Lung (tissue), 12 donors: ENCODE measurements around the gene MSX1. TPM values are rescaled to one million over a fixed set of nuclear protein-coding genes. Genes with fewer than 3 reads are reported as not detected.

Experiments used
- ATAC-seq: fragments of 200-7000 bp; cut with Tn5 transposase; one replicate; pipeline ENCODE4 v1.9.1; 2020; ENCODE audit warnings: moderate number of reproducible peaks; ENCODE audit not compliant: insufficient read depth, low FRiP score
- DNase-seq, 3 donors: peaks; one replicate each; pipeline ENCODE4 v3.0.0-alpha.2; 2013 to 2017
- H3K27ac ChIP-seq, 2 donors: one replicate each; pipeline ENCODE4 v1.5.1; 2013; ENCODE audit warnings: mild to moderate bottlenecking in 2 of 2, moderate library complexity in 2 of 2, control low read depth in 1 of 2, inconsistent platforms in 1 of 2, low read depth in 1 of 2, low read length in 1 of 2
- H3K27me3 ChIP-seq, 3 donors: one replicate each; pipeline ENCODE4 v1.5.1; 2013; ENCODE audit warnings: low read length in 2 of 3; ENCODE audit not compliant: control insufficient read depth in 3 of 3, insufficient read depth in 3 of 3
- H3K36me3 ChIP-seq, 4 donors: one replicate each; pipeline ENCODE4 v1.5.1; 2013; ENCODE audit warnings: low read length in 4 of 4, mild to moderate bottlenecking in 1 of 4, moderate library complexity in 1 of 4; ENCODE audit not compliant: control insufficient read depth in 4 of 4, insufficient read depth in 4 of 4
- H3K4me1 ChIP-seq, 5 donors: one replicate each; pipeline ENCODE4 v1.5.1; 2013; ENCODE audit warnings: low read length in 5 of 5, mild to moderate bottlenecking in 2 of 5, moderate library complexity in 1 of 5; ENCODE audit not compliant: control insufficient read depth in 5 of 5, insufficient read depth in 5 of 5
- H3K4me3 ChIP-seq: one replicate; pipeline ENCODE4 v1.5.1; 2013; ENCODE audit warnings: mild to moderate bottlenecking, control low read depth, moderate library complexity
- H3K9ac ChIP-seq, 2 donors: one replicate each; pipeline ENCODE4 v1.5.1; 2013; ENCODE audit warnings: low read length in 2 of 2, control low read depth in 1 of 2; ENCODE audit not compliant: insufficient read depth in 1 of 2
- H3K9me3 ChIP-seq, 4 donors: one replicate each; pipeline ENCODE4 v1.5.1; 2013; ENCODE audit warnings: low read length in 3 of 4, mild to moderate bottlenecking in 1 of 4, moderate library complexity in 1 of 4; ENCODE audit not compliant: control insufficient read depth in 4 of 4, insufficient read depth in 3 of 4
- CTCF ChIP-seq: IDR thresholded peaks from 2 replicates; pipeline ENCODE4 v1.5.1; 2012; ENCODE audit warnings: mild to moderate bottlenecking; ENCODE audit errors: control extremely low read depth, extremely low read depth
- WGBS, 2 donors: extraction: QIAGEN DNeasy Blood & Tissue Kit; methylation state at CpG; one replicate each; pipeline ENCODE4 v1.1.7; 2013; 5-methylcytosine and 5-hydroxymethylcytosine counted together
- polyA plus RNA-seq, 2 donors: library from polyadenylated mRNA; stranded (reverse); fragments of 200-250 nt; gene quantifications; one replicate each; pipeline ENCODE4 v1.2.1, GENCODE V29; 2013
- total RNA-seq, 2 donors: library from RNA; depleted of rRNA in 1 of 2; stranded (reverse); fragments of >200 nt in 1 of 2; gene quantifications; one replicate each; pipeline ENCODE4 v1.2.1, GENCODE V29; 2014 to 2021
- donor health status: control.
- donor health status: control.
- donor health status: Bipolar disorder and iron deficiency.
- donor health status: healthy.
- donor health status: DM: yes; HTN: yes; CAD: no.

MSX1 gene
- total and polyA plus RNA-seq, 4 donors: 0.82 to 4.0 (median 2.8) TPM

GRCh38 chr4:4862071-4862551, 2.6 kb downstream of the MSX1 start:
- DNase-seq: no peak
- ATAC-seq: no peak
- Histone ChIP-seq H3K4me1 (peaks cover 0 to 31% (median 11%) of the 10 kb centered on the region in 5 donors), H3K36me3 (peaks cover 0 to 4% (median 0%) of the 10 kb centered on the region in 4 donors), H3K4me3 (no peak overlapping the region), H3K9ac (no peak overlapping the region), H3K27ac (no peak overlapping the region), H3K27me3 (peaks cover 20 to 89% (median 78%) of the 10 kb centered on the region in 3 donors), H3K9me3 (peaks cover 0 to 16% (median 0%) of the 10 kb centered on the region in 4 donors)
- TF ChIP-seq CTCF: no peak
- 34 to 46% methylated on average over 16 of the region's 16 CpGs for WGBS, 2 donors

- 30 to 52% methylated on average over 47 to 51 of the region's 51 CpGs for WGBS, 2 donors
- no peak overlapping the region for H3K27ac ChIP-seq
- H3K9me3 ChIP-seq: peaks cover 0 to 15% (median 0%) of the 10 kb centered on the region in 4 donors
- no peak overlapping the region for H3K4me3 ChIP-seq
- H3K36me3 ChIP-seq: peaks cover 0 to 4% (median 0%) of the 10 kb centered on the region in 4 donors
- peaks cover 0 to 32% (median 18%) of the 10 kb centered on the region in 5 donors for H3K4me1 ChIP-seq
- peaks cover 18 to 88% (median 75%) of the 10 kb centered on the region in 3 donors for H3K27me3 ChIP-seq
- H3K9ac ChIP-seq: no peak overlapping the region
- ATAC-seq (no peak), DNase-seq (no peak)
- no peak for TF ChIP-seq CTCF
Measured at GRCh38 chr4:4862665-4863482, 3.4 kb downstream of the MSX1 start.

- no peak overlapping the region for H3K27ac ChIP-seq
- no peak for TF ChIP-seq CTCF
- ATAC-seq (no peak), DNase-seq (no peak)
- no peak overlapping the region for H3K9ac ChIP-seq
- H3K9me3 ChIP-seq: peaks cover 0 to 12% (median 0%) of the 10 kb centered on the region in 4 donors
- 19 to 38% methylated on average over 25 of the region's 25 CpGs for WGBS, 2 donors
- H3K36me3 ChIP-seq: peaks cover 0 to 4% (median 0%) of the 10 kb centered on the region in 4 donors
- peaks cover 17 to 91% (median 82%) of the 10 kb centered on the region in 3 donors for H3K27me3 ChIP-seq
- peaks cover 0 to 25% (median 21%) of the 10 kb centered on the region in 5 donors for H3K4me1 ChIP-seq
- H3K4me3 ChIP-seq: no peak overlapping the region
Measured at GRCh38 chr4:4864443-4864939, 5.0 kb downstream of the MSX1 start.
